K562 (cell line): ENCODE measurements around the gene TUT1. TPM values are rescaled to one million over a fixed set of nuclear protein-coding genes. Genes with fewer than 3 reads are reported as not detected.

ENCODE experiments used
- ARHGAP35 ChIP-seq: fragments of 450-650 bp; IDR thresholded peaks from 2 replicates; pipeline ENCODE4 v1.6.1; 2018; ENCODE audit not compliant: partially characterized antibody
- C11orf30 ChIP-seq: fragments of 450-650 bp; IDR thresholded peaks from 2 replicates; pipeline ENCODE4 v1.6.1; 2016; ENCODE audit warnings: low read depth, mild to moderate bottlenecking
- CTBP1 ChIP-seq: fragments of 450-650 bp; IDR thresholded peaks from 2 replicates; pipeline ENCODE4 v1.6.1; 2016; ENCODE audit warnings: borderline replicate concordance
- HDAC6 ChIP-seq: IDR thresholded peaks from 2 replicates; pipeline ENCODE4 v1.6.1; 2012; ENCODE audit warnings: low read depth, mild to moderate bottlenecking, control low read depth, inconsistent platforms, low read length, moderate library complexity
- KDM5B ChIP-seq: fragments of 200-600 bp; sonication (generic); IDR thresholded peaks from 2 replicates; pipeline ENCODE4 v1.6.1; 2012; ENCODE audit warnings: low read depth, mild to moderate bottlenecking, moderate library complexity, low read length, control low read depth, inconsistent platforms; ENCODE audit not compliant: insufficient replicate concordance
- NFIC ChIP-seq: fragments of 450-650 bp; IDR thresholded peaks from 2 replicates; pipeline ENCODE4 v1.6.1; 2017; ENCODE audit warnings: mild to moderate bottlenecking, inconsistent platforms
- PHF21A ChIP-seq: fragments of 450-650 bp; IDR thresholded peaks from 2 replicates; pipeline ENCODE4 v1.6.1; 2017; ENCODE audit warnings: low read depth, borderline replicate concordance
- PTRF ChIP-seq: fragments of 450-650 bp; IDR thresholded peaks from 2 replicates; pipeline ENCODE4 v1.6.1; 2016; ENCODE audit warnings: mild to moderate bottlenecking, missing genetic modification characterization, missing compliant biosample characterization
- RBBP5 ChIP-seq: fragments of 200-600 bp; sonication (generic); IDR thresholded peaks from 2 replicates; pipeline ENCODE4 v1.6.1; 2012; ENCODE audit warnings: borderline replicate concordance, mild to moderate bottlenecking, low read length, control low read depth, inconsistent platforms; ENCODE audit not compliant: insufficient read depth, poor library complexity, severe bottlenecking
- YY1 ChIP-seq, 3 experiments: IDR thresholded peaks; 2 replicates each; pipeline ENCODE4 v1.6.1; 2011; ENCODE audit warnings: low read length in 2 of 3, mild to moderate bottlenecking in 2 of 3, moderate library complexity in 2 of 3, borderline replicate concordance in 1 of 3, control low read depth in 1 of 3, low read depth in 1 of 3; ENCODE audit not compliant: insufficient read depth in 3 of 3, insufficient replicate concordance in 2 of 3, control insufficient read depth in 1 of 3, insufficient read length in 1 of 3; ENCODE audit errors: extremely low read depth in 1 of 3
- ZNF444 ChIP-seq: fragments of 250-450 bp; sonication (Bioruptor Pico); IDR thresholded peaks from 2 replicates; pipeline ENCODE4 v1.4.0; 2020; ENCODE audit warnings: mild to moderate bottlenecking, moderate library complexity
- ZNF644 ChIP-seq: fragments of 200-800 bp; sonication (Bioruptor generic); IDR thresholded peaks from 2 replicates; pipeline ENCODE4 v1.6.1; 2016; ENCODE audit warnings: low read depth, missing genetic modification characterization, missing compliant biosample characterization
- polyA plus RNA-seq, 8 experiments: library from polyadenylated mRNA; depleted of rRNA in 4 of 8; stranded (reverse) in 5 of 8; unstranded in 3 of 8; fragments of >200 nt; fragmentation: Nextera tagmentation in 2 of 8; fragmentation: Illumina TruSeq in 1 of 8; extraction: Ambion mirVana in 2 of 8; extraction: Trizol in 1 of 8; gene quantifications; 2 replicates each; pipeline versions ENCODE4 v1.2.1 to v1.2.3, GENCODE V29; 2011 to 2014; ENCODE audit warnings: inconsistent platforms in 1 of 8, missing spikeins in 1 of 8
- total RNA-seq, 7 experiments: library from RNA; depleted of rRNA in 6 of 7; stranded (reverse); fragments of >200 nt in 6 of 7; fragmentation: Illumina TruSeq in 2 of 7; extraction: Trizol in 2 of 7; gene quantifications; 2 replicates each; pipeline versions ENCODE4 v1.2.1 to v1.2.3, GENCODE V29; 2011 to 2021; ENCODE audit warnings: low replicate concordance in 1 of 7
- TF ChIP-seq, protein P1 (sequence below): sonication (generic); formaldehyde crosslinking; IDR thresholded peaks from 2 replicates; pipeline ENCODE4 v1.9.0; 2022; ENCODE audit warnings: mild to moderate bottlenecking, missing genetic modification reagents
- TF ChIP-seq, protein P2 (sequence below): fragments of 250-450 bp; sonication (Bioruptor Pico); IDR thresholded peaks from 2 replicates; pipeline ENCODE4 v1.5.0; 2021
- TF ChIP-seq, protein P3 (sequence below): fragments of 250-450 bp; sonication (Bioruptor Pico); IDR thresholded peaks from 2 replicates; pipeline ENCODE4 v1.4.0; 2020; ENCODE audit warnings: mild to moderate bottlenecking, moderate library complexity
- TF ChIP-seq, protein P4 (sequence below): sonication (generic); formaldehyde crosslinking; IDR thresholded peaks from 2 replicates; pipeline ENCODE4 v1.8.0; 2022; ENCODE audit warnings: mild to moderate bottlenecking, missing genetic modification reagents
- TF ChIP-seq, protein P5 (sequence below), 2 experiments: IDR thresholded peaks; 2 replicates each; pipeline ENCODE4 v1.6.1; 2012; ENCODE audit warnings: improper control_type of control experiment in 2 of 2, low read depth in 2 of 2, low read length in 2 of 2, borderline replicate concordance in 1 of 2
- TF ChIP-seq, protein P6 (sequence below): fragments of 450-650 bp; IDR thresholded peaks from 2 replicates; pipeline ENCODE4 v1.6.1; 2016; ENCODE audit warnings: antibody characterized with exemption

TUT1 gene
- total and polyA plus RNA-seq, 9 of the 15 experiments (the other 6 are each of a cell fraction or from before 2014, with no cell fraction given): 0.66 to 44.3 (median 15.7) TPM

DNA sequence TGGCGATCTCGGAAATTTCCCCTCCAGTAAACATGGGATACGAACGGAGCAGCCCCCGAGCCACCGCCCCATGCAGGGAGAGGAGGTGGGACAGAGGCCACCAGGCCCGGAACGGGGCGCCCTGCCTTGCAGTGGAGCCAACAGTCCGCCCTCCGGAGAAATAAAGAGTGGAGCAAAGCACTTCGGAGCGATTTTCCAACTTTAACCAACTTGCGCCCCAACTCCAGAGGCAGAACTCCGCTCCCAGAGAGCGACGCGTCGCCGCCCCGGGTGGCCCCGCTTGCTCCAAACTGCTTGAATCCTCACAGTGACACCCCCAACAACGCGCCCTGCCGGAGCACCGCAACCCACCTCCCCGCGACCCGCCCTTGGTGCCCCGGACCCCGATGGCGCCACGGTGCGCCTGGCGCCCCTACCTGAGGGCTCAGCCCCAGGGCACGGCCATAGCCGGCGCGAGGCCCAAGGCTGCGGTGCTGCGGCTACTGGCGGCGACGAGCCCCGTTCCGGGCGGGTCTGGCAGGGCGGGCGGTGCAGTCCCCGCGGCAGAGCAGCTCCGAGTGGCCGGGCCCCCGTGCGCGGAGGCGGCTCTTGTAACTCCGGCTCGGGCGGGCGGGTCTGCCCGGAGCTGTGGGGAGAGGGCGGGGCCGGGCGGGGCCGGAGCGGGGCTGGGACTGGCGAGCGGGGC is 44.9 kb downstream of the TUT1 start, which contains the start of gene AHNAK (continued):
- TF ChIP-seq ZNF444 (no peak), PTRF (tag) (no peak), CTBP1 (peak; percentile 56; the same call in 1 of the 2 replicates), PHF21A (no peak), KDM5B (peak; percentile 61), C11orf30 (no peak), RBBP5 (peak; percentile 72), HDAC6 (no peak), YY1 (IDR thresholded peaks at IDR 0.05; ENCODE audit: borderline replicate concordance in 1 of 3, control insufficient read depth in 1 of 3, extremely low read depth in 1 of 3, insufficient read depth in 3 of 3, insufficient read length in 1 of 3, insufficient replicate concordance in 2 of 3, low read depth in 1 of 3, low read length in 2 of 3) (peak in 1 of 3 experiments; percentile 56), ZNF644 (tag) (no peak), ARHGAP35 (no peak), NFIC (peak; percentile 15; the same call in 1 of the 2 replicates)
- TF ChIP-seq, protein P1, sequence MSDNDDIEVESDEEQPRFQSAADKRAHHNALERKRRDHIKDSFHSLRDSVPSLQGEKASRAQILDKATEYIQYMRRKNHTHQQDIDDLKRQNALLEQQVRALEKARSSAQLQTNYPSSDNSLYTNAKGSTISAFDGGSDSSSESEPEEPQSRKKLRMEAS (CRISPR knock-in tag): 0 out of 2 replicates have a peak, but pooled peaks have one; percentile 21
- TF ChIP-seq, protein P2, sequence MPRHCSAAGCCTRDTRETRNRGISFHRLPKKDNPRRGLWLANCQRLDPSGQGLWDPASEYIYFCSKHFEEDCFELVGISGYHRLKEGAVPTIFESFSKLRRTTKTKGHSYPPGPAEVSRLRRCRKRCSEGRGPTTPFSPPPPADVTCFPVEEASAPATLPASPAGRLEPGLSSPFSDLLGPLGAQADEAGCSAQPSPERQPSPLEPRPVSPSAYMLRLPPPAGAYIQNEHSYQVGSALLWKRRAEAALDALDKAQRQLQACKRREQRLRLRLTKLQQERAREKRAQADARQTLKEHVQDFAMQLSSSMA (CRISPR knock-in tag): 0 out of 2 replicates have a peak, but pooled peaks have one; percentile 2
- TF ChIP-seq, protein P3, sequence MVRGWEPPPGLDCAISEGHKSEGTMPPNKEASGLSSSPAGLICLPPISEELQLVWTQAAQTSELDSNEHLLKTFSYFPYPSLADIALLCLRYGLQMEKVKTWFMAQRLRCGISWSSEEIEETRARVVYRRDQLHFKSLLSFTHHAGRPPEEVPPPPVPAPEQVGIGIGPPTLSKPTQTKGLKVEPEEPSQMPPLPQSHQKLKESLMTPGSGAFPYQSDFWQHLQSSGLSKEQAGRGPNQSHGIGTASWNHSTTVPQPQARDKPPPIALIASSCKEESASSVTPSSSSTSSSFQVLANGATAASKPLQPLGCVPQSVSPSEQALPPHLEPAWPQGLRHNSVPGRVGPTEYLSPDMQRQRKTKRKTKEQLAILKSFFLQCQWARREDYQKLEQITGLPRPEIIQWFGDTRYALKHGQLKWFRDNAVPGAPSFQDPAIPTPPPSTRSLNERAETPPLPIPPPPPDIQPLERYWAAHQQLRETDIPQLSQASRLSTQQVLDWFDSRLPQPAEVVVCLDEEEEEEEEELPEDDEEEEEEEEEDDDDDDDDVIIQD (CRISPR knock-in tag): 0 out of 2 replicates have a peak, but pooled peaks have one; percentile 10
- TF ChIP-seq, protein P4, sequence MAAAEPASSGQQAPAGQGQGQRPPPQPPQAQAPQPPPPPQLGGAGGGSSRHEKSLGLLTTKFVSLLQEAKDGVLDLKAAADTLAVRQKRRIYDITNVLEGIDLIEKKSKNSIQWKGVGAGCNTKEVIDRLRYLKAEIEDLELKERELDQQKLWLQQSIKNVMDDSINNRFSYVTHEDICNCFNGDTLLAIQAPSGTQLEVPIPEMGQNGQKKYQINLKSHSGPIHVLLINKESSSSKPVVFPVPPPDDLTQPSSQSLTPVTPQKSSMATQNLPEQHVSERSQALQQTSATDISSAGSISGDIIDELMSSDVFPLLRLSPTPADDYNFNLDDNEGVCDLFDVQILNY: 0 out of 2 replicates have a peak, but pooled peaks have one; percentile 50
- TF ChIP-seq, protein P5, sequence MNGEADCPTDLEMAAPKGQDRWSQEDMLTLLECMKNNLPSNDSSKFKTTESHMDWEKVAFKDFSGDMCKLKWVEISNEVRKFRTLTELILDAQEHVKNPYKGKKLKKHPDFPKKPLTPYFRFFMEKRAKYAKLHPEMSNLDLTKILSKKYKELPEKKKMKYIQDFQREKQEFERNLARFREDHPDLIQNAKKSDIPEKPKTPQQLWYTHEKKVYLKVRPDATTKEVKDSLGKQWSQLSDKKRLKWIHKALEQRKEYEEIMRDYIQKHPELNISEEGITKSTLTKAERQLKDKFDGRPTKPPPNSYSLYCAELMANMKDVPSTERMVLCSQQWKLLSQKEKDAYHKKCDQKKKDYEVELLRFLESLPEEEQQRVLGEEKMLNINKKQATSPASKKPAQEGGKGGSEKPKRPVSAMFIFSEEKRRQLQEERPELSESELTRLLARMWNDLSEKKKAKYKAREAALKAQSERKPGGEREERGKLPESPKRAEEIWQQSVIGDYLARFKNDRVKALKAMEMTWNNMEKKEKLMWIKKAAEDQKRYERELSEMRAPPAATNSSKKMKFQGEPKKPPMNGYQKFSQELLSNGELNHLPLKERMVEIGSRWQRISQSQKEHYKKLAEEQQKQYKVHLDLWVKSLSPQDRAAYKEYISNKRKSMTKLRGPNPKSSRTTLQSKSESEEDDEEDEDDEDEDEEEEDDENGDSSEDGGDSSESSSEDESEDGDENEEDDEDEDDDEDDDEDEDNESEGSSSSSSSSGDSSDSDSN (IDR thresholded peaks at IDR 0.05; ENCODE audit: borderline replicate concordance in 1 of 2, low read depth in 2 of 2, low read length in 2 of 2): peak; percentile 98 to 99
- TF ChIP-seq, protein P6, sequence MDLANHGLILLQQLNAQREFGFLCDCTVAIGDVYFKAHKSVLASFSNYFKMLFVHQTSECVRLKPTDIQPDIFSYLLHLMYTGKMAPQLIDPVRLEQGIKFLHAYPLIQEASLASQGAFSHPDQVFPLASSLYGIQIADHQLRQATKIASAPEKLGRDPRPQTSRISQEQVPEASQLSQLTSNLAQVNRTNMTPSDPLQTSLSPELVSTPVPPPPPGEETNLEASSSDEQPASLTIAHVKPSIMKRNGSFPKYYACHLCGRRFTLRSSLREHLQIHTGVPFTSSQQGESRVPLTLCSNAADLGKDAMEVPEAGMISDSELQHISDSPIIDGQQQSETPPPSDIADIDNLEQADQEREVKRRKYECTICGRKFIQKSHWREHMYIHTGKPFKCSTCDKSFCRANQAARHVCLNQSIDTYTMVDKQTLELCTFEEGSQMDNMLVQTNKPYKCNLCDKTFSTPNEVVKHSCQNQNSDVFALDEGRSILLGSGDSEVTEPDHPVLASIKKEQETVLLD: no peak
